ENCODE results near the gene ZCCHC17. TPM values are rescaled to one million over a fixed set of nuclear protein-coding genes. Genes with fewer than 3 reads are reported as not detected.

ZCCHC17 gene
- total RNA-seq, 1 experiment from 2014 or later = 24.1 TPM

- BruUV-seq (replicated peaks) = no TSS peak
- Histone ChIP-seq H3K4me1 (no peaks in the 10 kb centered on the region), H3K27me3 (replicated peaks; ENCODE audit: control insufficient read depth, insufficient read depth, low read length) (no peaks in the 10 kb centered on the region), H3K36me3 (ENCODE audit: control insufficient read depth, insufficient read depth, low read length) (no peaks in the 10 kb centered on the region), H3K4me3 (ENCODE audit: low read depth, low read length) (no peak overlapping the region), H3K9me3 (no peaks in the 10 kb centered on the region)
- DNase-seq = no peak
- intact Hi-C loops (cut with micrococcal nuclease; ENCODE audit: unreplicated experiment) = no loop called here
- no peaks in the 10 kb centered on the region for H3K27me3 Mint-ChIP-seq (ENCODE audit: insufficient read depth, unreplicated experiment)
- no peak overlapping the region for H3K4me3 Mint-ChIP-seq (ENCODE audit: unreplicated experiment)
- H3K27ac Mint-ChIP-seq (ENCODE audit: unreplicated experiment) = no peak overlapping the region
- ChIA-PET POLR2A (no interaction called here), CTCF (no interaction called here)
- H3K4me1 Mint-ChIP-seq (ENCODE audit: low read depth, unreplicated experiment) = peaks cover 6% of the 10 kb centered on the region
- no peaks in the 10 kb centered on the region for H3K9me3 Mint-ChIP-seq (ENCODE audit: unreplicated experiment)
- H3K36me3 Mint-ChIP-seq (ENCODE audit: insufficient read depth, unreplicated experiment) = peaks cover 6% of the 10 kb centered on the region
- TF ChIP-seq, protein P1, sequence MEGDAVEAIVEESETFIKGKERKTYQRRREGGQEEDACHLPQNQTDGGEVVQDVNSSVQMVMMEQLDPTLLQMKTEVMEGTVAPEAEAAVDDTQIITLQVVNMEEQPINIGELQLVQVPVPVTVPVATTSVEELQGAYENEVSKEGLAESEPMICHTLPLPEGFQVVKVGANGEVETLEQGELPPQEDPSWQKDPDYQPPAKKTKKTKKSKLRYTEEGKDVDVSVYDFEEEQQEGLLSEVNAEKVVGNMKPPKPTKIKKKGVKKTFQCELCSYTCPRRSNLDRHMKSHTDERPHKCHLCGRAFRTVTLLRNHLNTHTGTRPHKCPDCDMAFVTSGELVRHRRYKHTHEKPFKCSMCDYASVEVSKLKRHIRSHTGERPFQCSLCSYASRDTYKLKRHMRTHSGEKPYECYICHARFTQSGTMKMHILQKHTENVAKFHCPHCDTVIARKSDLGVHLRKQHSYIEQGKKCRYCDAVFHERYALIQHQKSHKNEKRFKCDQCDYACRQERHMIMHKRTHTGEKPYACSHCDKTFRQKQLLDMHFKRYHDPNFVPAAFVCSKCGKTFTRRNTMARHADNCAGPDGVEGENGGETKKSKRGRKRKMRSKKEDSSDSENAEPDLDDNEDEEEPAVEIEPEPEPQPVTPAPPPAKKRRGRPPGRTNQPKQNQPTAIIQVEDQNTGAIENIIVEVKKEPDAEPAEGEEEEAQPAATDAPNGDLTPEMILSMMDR (IDR thresholded peaks at IDR 0.05; ENCODE audit: insufficient read depth in 1 of 2, low read depth in 1 of 2, low read length in 1 of 2, severe bottlenecking in 1 of 2, unreplicated experiment in 1 of 2) = no peak
Observed at GRCh38 chr1:31364561-31365250, 67.9 kb downstream of the ZCCHC17 start.

DNA sequence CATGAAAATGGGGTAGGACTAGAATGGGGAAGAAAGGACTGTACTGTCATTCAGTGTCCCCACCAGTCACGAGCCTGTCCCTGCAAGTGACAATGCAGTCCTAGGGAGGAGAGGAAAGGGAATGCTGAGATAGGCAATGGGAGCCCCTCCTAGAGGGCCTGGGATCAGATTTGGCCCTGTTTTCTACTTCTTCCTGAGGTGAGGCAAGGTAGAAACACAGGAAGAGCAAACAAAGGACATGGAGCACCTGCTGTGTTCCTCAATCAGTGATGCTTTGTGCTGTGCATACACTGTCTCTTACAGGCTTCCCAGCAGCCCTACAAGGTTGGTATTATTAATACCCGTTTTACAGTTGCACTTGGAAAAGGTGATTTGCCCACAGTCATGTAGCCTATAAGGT, 70.0 kb downstream of the ZCCHC17 start:
- H3K4me3 ChIP-seq (ENCODE audit: low read depth, low read length) = no peak overlapping the region
- intact Hi-C loops (cut with micrococcal nuclease; ENCODE audit: unreplicated experiment) = no loop called here
- H3K9me3 ChIP-seq = no peaks in the 10 kb centered on the region
- Mint-ChIP-seq H3K4me1 (ENCODE audit: low read depth, unreplicated experiment) (peaks cover 14% of the 10 kb centered on the region), H3K9me3 (ENCODE audit: unreplicated experiment) (no peaks in the 10 kb centered on the region), H3K27ac (ENCODE audit: unreplicated experiment) (no peak overlapping the region), H3K4me3 (ENCODE audit: unreplicated experiment) (no peak overlapping the region), H3K27me3 (ENCODE audit: insufficient read depth, unreplicated experiment) (no peaks in the 10 kb centered on the region), H3K36me3 (ENCODE audit: insufficient read depth, unreplicated experiment) (peaks cover 6% of the 10 kb centered on the region)
- no peaks in the 10 kb centered on the region for H3K27me3 ChIP-seq (replicated peaks; ENCODE audit: control insufficient read depth, insufficient read depth, low read length)
- H3K4me1 ChIP-seq = peaks cover 9% of the 10 kb centered on the region
- ChIA-PET POLR2A (no interaction called here), CTCF (no interaction called here)
- no peak for DNase-seq
- TF ChIP-seq, protein P1 (IDR thresholded peaks at IDR 0.05; ENCODE audit: insufficient read depth in 1 of 2, low read depth in 1 of 2, low read length in 1 of 2, severe bottlenecking in 1 of 2, unreplicated experiment in 1 of 2) = no peak
- H3K36me3 ChIP-seq (ENCODE audit: control insufficient read depth, insufficient read depth, low read length) = no peaks in the 10 kb centered on the region
- BruUV-seq (replicated peaks) = no TSS peak

- H3K36me3 ChIP-seq (ENCODE audit: control insufficient read depth, insufficient read depth, low read length) = no peaks in the 10 kb centered on the region
- H3K9me3 Mint-ChIP-seq (ENCODE audit: unreplicated experiment) = no peaks in the 10 kb centered on the region
- H3K4me1 Mint-ChIP-seq (ENCODE audit: low read depth, unreplicated experiment) = peaks cover 23% of the 10 kb centered on the region
- H3K27ac Mint-ChIP-seq (ENCODE audit: unreplicated experiment) = no peak overlapping the region
- H3K4me3 Mint-ChIP-seq (ENCODE audit: unreplicated experiment) = no peak overlapping the region
- POLR2A ChIA-PET = no interaction called here
- TF ChIP-seq, protein P1 (IDR thresholded peaks at IDR 0.05; ENCODE audit: insufficient read depth in 1 of 2, low read depth in 1 of 2, low read length in 1 of 2, severe bottlenecking in 1 of 2, unreplicated experiment in 1 of 2) = no peak
- BruUV-seq (replicated peaks) = no TSS peak
- peaks cover 24% of the 10 kb centered on the region for H3K4me1 ChIP-seq
- CTCF ChIA-PET = no interaction called here
- peaks cover 13% of the 10 kb centered on the region for H3K36me3 Mint-ChIP-seq (ENCODE audit: insufficient read depth, unreplicated experiment)
- intact Hi-C loops (cut with micrococcal nuclease; ENCODE audit: unreplicated experiment) = no loop called here
- no peaks in the 10 kb centered on the region for H3K27me3 Mint-ChIP-seq (ENCODE audit: insufficient read depth, unreplicated experiment)
- no peak overlapping the region for H3K4me3 ChIP-seq (ENCODE audit: low read depth, low read length)
- DNase-seq = no peak
- H3K27me3 ChIP-seq (replicated peaks; ENCODE audit: control insufficient read depth, insufficient read depth, low read length) = no peaks in the 10 kb centered on the region
- H3K9me3 ChIP-seq = no peaks in the 10 kb centered on the region
Observed at GRCh38 chr1:31368611-31369107, 71.8 kb downstream of the ZCCHC17 start.

All from Caco-2 (cell line).